HEK293 (cell line): Measurements from ENCODE around the gene ASB10.

Experiments
- CTCF ChIA-PET: fragments of 350-600 bp; formaldehyde crosslinking; extraction: SDS; loops from one replicate; lab custom pipeline; 2021; ENCODE audit warnings: antibody characterized with exemption; lab: Yijun Ruan, JAX
- POLR2A ChIA-PET: fragments of 300-600 bp; formaldehyde crosslinking; extraction: SDS; loops from one replicate; lab custom pipeline; 2020; ENCODE audit warnings: antibody characterized with exemption, inconsistent platforms; lab: Yijun Ruan, JAX
- H3K27ac ChIP-seq: fragments of 200-500 bp; sonication (Bioruptor generic); 2 replicates; pipeline ENCODE4 v1.5.1; 2014; ENCODE audit warnings: low read depth, low read length, control low read depth, inconsistent platforms; ENCODE audit errors: extremely low read depth
- H3K36me3 ChIP-seq, 2 experiments: fragments of 200-500 bp in 1 of 2; sonication (Bioruptor generic) in 1 of 2; 1 replicate in 1 of 2; 2 replicates in 1 of 2; pipeline ENCODE4 v1.5.1; 2014 to 2017; ENCODE audit warnings: inconsistent platforms in 2 of 2, low read length in 2 of 2; ENCODE audit not compliant: control insufficient read depth in 2 of 2, insufficient read depth in 1 of 2
- H3K4me1 ChIP-seq: fragments of 200-500 bp; sonication (Bioruptor generic); 2 replicates; pipeline ENCODE4 v1.5.1; 2014; ENCODE audit warnings: mild to moderate bottlenecking, low read length, inconsistent platforms; ENCODE audit not compliant: control insufficient read depth, insufficient read depth
- H3K4me3 ChIP-seq: 2 replicates; pipeline ENCODE4 v1.5.1; 2011; ENCODE audit warnings: low read depth, mild to moderate bottlenecking, control low read depth, low read length, moderate library complexity
- H3K9me3 ChIP-seq: fragments of 200-500 bp; sonication (Bioruptor generic); 2 replicates; pipeline ENCODE4 v1.5.1; 2014; ENCODE audit warnings: low read depth, low read length, inconsistent platforms; ENCODE audit not compliant: control insufficient read depth, insufficient read depth
- HOXD13 ChIP-seq: sonication (generic); formaldehyde crosslinking; IDR thresholded peaks from 2 replicates; pipeline ENCODE4 v1.8.0; 2022; ENCODE audit warnings: missing genetic modification reagents, borderline replicate concordance
- RBAK ChIP-seq: fragments of 450-650 bp; formaldehyde crosslinking; IDR thresholded peaks from 2 replicates; pipeline ENCODE4 v1.5.1; 2016; ENCODE audit warnings: missing biosample characterization, missing genetic modification characterization
- REPIN1 ChIP-seq: fragments of 450-650 bp; formaldehyde crosslinking; IDR thresholded peaks from 2 replicates; pipeline ENCODE4 v1.5.1; 2017; ENCODE audit warnings: missing biosample characterization, missing genetic modification characterization, low read depth
- ZBTB48 ChIP-seq: fragments of 450-650 bp; formaldehyde crosslinking; IDR thresholded peaks from 2 replicates; pipeline ENCODE4 v1.5.1; 2016; ENCODE audit warnings: missing biosample characterization, missing genetic modification characterization
- ZFHX2 ChIP-seq: fragments of 450-650 bp; formaldehyde crosslinking; conservative IDR thresholded peaks from 2 replicates; pipeline ENCODE4 v1.5.1; 2016; ENCODE audit warnings: missing biosample characterization, missing genetic modification characterization
- ZIC2 ChIP-seq: fragments of 450-650 bp; formaldehyde crosslinking; IDR thresholded peaks from 2 replicates; pipeline ENCODE4 v1.5.1; 2016; ENCODE audit warnings: missing biosample characterization, missing genetic modification characterization
- ZNF221 ChIP-seq: fragments of 450-650 bp; formaldehyde crosslinking; IDR thresholded peaks from 2 replicates; pipeline ENCODE4 v1.5.1; 2017; ENCODE audit warnings: missing biosample characterization, missing genetic modification characterization, borderline replicate concordance
- ZNF404 ChIP-seq: fragments of 450-650 bp; formaldehyde crosslinking; IDR thresholded peaks from 2 replicates; pipeline ENCODE4 v1.5.1; 2017; ENCODE audit warnings: missing biosample characterization, missing genetic modification characterization
- ZNF48 ChIP-seq: fragments of 450-650 bp; formaldehyde crosslinking; IDR thresholded peaks from 2 replicates; pipeline ENCODE4 v1.5.1; 2016; ENCODE audit warnings: missing biosample characterization, missing genetic modification characterization
- ZNF510 ChIP-seq: fragments of 450-650 bp; formaldehyde crosslinking; IDR thresholded peaks from 2 replicates; pipeline ENCODE4 v1.5.1; 2018; ENCODE audit warnings: mild to moderate bottlenecking, missing genetic modification characterization, missing biosample characterization; ENCODE audit not compliant: insufficient replicate concordance
- ZNF558 ChIP-seq: fragments of 450-650 bp; formaldehyde crosslinking; IDR thresholded peaks from 2 replicates; pipeline ENCODE4 v1.5.1; 2016; ENCODE audit warnings: missing biosample characterization, missing genetic modification characterization
- ZNF571 ChIP-seq: fragments of 450-650 bp; formaldehyde crosslinking; IDR thresholded peaks from 2 replicates; pipeline ENCODE4 v1.5.0; 2017; ENCODE audit warnings: missing biosample characterization, missing genetic modification characterization
- ZNF776 ChIP-seq: fragments of 450-650 bp; formaldehyde crosslinking; IDR thresholded peaks from 2 replicates; pipeline ENCODE4 v1.5.0; 2017; ENCODE audit warnings: missing biosample characterization, missing genetic modification characterization, borderline replicate concordance
- ZNF777 ChIP-seq: fragments of 450-650 bp; formaldehyde crosslinking; IDR thresholded peaks from 2 replicates; pipeline ENCODE4 v1.5.1; 2017; ENCODE audit warnings: missing biosample characterization, missing genetic modification characterization, borderline replicate concordance
- TF ChIP-seq, protein P1 (sequence below): fragments of 450-650 bp; formaldehyde crosslinking; IDR thresholded peaks from 2 replicates; pipeline ENCODE4 v1.5.1; 2016; ENCODE audit warnings: missing biosample characterization, missing genetic modification characterization
- TF ChIP-seq, protein P2 (sequence below): fragments of 450-650 bp; IDR thresholded peaks from 2 replicates; pipeline ENCODE4 v1.5.1; 2018; ENCODE audit warnings: missing biosample characterization, mild to moderate bottlenecking, missing genetic modification characterization
- TF ChIP-seq, protein P3 (sequence below): fragments of 450-650 bp; formaldehyde crosslinking; IDR thresholded peaks from 2 replicates; pipeline ENCODE4 v1.5.1; 2017; ENCODE audit warnings: missing biosample characterization, missing genetic modification characterization
- TF ChIP-seq, protein P4 (sequence below): fragments of 450-650 bp; formaldehyde crosslinking; IDR thresholded peaks from 2 replicates; pipeline ENCODE4 v1.5.1; 2016; ENCODE audit warnings: missing biosample characterization, missing genetic modification characterization
- TF ChIP-seq, protein P5 (sequence below): fragments of 450-650 bp; formaldehyde crosslinking; IDR thresholded peaks from 2 replicates; pipeline ENCODE4 v1.5.1; 2016; ENCODE audit warnings: missing biosample characterization, missing genetic modification characterization, low read depth
- TF ChIP-seq, protein P6 (sequence below): fragments of 450-650 bp; formaldehyde crosslinking; IDR thresholded peaks from 2 replicates; pipeline ENCODE4 v1.5.1; 2017; ENCODE audit warnings: missing biosample characterization, missing genetic modification characterization
- TF ChIP-seq, protein P7 (sequence below): fragments of 450-650 bp; formaldehyde crosslinking; conservative IDR thresholded peaks from 2 replicates; pipeline ENCODE4 v1.5.1; 2016; ENCODE audit warnings: low read depth, missing biosample characterization, missing genetic modification characterization

Gene ASB10

DNA sequence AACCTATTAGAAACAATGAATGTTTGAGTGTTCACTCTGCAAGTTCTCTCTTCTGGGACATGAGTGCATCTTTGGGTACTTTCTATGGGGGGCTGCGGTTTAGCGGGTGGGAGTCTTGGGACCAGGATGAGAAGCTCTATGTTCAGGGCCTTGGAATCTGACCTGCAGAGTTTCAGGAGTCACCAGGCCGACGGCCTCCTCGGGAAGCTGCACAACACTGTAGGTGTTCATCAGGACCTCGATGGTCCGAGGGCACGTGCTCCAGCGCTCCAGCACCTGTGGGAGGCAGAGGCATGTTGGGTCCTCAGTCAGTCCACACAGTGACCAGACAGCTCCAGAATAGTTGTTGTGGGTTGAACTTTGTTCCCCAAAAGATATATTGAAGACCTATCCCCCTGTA, 10.6 kb downstream of the ASB10 start (continued):
- TF ChIP-seq ZIC2 (tag by site-specific recombination), result no peak
- TF ChIP-seq, protein P1, sequence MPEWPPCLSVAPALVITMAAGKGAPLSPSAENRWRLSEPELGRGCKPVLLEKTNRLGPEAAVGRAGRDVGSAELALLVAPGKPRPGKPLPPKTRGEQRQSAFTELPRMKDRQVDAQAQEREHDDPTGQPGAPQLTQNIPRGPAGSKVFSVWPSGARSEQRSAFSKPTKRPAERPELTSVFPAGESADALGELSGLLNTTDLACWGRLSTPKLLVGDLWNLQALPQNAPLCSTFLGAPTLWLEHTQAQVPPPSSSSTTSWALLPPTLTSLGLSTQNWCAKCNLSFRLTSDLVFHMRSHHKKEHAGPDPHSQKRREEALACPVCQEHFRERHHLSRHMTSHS (tag by site-specific recombination), result no peak
- TF ChIP-seq, protein P2, sequence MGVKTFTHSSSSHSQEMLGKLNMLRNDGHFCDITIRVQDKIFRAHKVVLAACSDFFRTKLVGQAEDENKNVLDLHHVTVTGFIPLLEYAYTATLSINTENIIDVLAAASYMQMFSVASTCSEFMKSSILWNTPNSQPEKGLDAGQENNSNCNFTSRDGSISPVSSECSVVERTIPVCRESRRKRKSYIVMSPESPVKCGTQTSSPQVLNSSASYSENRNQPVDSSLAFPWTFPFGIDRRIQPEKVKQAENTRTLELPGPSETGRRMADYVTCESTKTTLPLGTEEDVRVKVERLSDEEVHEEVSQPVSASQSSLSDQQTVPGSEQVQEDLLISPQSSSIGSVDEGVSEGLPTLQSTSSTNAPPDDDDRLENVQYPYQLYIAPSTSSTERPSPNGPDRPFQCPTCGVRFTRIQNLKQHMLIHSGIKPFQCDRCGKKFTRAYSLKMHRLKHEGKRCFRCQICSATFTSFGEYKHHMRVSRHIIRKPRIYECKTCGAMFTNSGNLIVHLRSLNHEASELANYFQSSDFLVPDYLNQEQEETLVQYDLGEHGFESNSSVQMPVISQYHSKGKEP (tag by site-specific recombination), result no peak

DNA sequence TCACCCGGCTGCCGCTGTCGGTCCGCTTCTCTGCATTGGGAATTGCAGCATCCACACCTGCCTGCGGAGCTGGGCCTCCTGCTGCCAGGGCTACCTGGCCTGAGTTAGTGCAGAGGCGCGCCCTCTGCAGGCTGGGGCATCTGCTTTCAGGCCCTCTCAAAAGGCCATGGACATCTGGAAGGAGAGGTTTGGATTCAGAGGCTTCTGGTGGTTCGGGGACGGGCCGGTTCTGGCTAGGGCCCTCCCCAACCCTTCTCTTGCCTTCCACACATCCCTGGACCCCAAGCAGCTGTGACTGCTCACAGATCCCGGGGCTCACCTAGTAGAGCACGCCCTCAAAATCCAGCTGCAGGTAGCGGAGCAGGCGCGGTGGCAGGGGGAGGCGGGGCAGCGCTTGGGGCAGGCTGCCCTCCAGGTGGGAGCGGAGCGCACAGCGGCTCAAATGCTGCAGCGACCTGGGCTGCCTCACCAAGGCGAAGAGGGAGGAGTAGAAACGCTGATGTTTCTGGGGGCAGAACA, 11.2 kb downstream of the ASB10 start:
- CTCF ChIA-PET, result interaction anchor here (0.6 to 3.2 kb wide), 7 partner anchors 10 to 187 kb away, joined by 3 to 15 read pairs (median 4); partner anchors contain the start of gene ABCF2
- H3K36me3 ChIP-seq, result no peaks in the 10 kb centered on the region
- H3K9me3 ChIP-seq, result no peaks in the 10 kb centered on the region
- POLR2A ChIA-PET, result no interaction called here
- H3K27ac ChIP-seq, result no peak overlapping the region
- no peaks in the 10 kb centered on the region for H3K4me1 ChIP-seq
- H3K4me3 ChIP-seq, result no peak overlapping the region
- no peak for TF ChIP-seq RBAK
- TF ChIP-seq, protein P3, sequence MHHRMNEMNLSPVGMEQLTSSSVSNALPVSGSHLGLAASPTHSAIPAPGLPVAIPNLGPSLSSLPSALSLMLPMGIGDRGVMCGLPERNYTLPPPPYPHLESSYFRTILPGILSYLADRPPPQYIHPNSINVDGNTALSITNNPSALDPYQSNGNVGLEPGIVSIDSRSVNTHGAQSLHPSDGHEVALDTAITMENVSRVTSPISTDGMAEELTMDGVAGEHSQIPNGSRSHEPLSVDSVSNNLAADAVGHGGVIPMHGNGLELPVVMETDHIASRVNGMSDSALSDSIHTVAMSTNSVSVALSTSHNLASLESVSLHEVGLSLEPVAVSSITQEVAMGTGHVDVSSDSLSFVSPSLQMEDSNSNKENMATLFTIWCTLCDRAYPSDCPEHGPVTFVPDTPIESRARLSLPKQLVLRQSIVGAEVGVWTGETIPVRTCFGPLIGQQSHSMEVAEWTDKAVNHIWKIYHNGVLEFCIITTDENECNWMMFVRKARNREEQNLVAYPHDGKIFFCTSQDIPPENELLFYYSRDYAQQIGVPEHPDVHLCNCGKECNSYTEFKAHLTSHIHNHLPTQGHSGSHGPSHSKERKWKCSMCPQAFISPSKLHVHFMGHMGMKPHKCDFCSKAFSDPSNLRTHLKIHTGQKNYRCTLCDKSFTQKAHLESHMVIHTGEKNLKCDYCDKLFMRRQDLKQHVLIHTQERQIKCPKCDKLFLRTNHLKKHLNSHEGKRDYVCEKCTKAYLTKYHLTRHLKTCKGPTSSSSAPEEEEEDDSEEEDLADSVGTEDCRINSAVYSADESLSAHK (tag by site-specific recombination), result no peak
- TF ChIP-seq ZIC2 (tag by site-specific recombination), result no peak
- TF ChIP-seq HOXD13 (CRISPR knock-in tag), result no peak
- TF ChIP-seq, protein P4, sequence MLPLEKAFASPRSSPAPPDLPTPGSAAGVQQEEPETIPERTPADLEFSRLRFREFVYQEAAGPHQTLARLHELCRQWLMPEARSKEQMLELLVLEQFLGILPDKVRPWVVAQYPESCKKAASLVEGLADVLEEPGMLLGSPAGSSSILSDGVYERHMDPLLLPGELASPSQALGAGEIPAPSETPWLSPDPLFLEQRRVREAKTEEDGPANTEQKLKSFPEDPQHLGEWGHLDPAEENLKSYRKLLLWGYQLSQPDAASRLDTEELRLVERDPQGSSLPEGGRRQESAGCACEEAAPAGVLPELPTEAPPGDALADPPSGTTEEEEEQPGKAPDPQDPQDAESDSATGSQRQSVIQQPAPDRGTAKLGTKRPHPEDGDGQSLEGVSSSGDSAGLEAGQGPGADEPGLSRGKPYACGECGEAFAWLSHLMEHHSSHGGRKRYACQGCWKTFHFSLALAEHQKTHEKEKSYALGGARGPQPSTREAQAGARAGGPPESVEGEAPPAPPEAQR (tag by site-specific recombination), result no peak
- no peak for TF ChIP-seq ZNF221 (tag by site-specific recombination)
- no peak for TF ChIP-seq ZNF777 (tag by site-specific recombination)
- no peak for TF ChIP-seq ZNF404 (tag by site-specific recombination)
- no peak for TF ChIP-seq ZNF571 (tag by site-specific recombination)
- TF ChIP-seq, protein P5, sequence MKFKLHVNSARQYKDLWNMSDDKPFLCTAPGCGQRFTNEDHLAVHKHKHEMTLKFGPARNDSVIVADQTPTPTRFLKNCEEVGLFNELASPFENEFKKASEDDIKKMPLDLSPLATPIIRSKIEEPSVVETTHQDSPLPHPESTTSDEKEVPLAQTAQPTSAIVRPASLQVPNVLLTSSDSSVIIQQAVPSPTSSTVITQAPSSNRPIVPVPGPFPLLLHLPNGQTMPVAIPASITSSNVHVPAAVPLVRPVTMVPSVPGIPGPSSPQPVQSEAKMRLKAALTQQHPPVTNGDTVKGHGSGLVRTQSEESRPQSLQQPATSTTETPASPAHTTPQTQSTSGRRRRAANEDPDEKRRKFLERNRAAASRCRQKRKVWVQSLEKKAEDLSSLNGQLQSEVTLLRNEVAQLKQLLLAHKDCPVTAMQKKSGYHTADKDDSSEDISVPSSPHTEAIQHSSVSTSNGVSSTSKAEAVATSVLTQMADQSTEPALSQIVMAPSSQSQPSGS (tag by site-specific recombination), result no peak
- no peak for TF ChIP-seq ZNF48
- TF ChIP-seq REPIN1, result no peak
- TF ChIP-seq ZNF510 (tag by site-specific recombination), result no peak
- TF ChIP-seq ZNF776 (tag by site-specific recombination), result no peak
- no peak for TF ChIP-seq ZBTB48 (tag by site-specific recombination)
- TF ChIP-seq, protein P6, sequence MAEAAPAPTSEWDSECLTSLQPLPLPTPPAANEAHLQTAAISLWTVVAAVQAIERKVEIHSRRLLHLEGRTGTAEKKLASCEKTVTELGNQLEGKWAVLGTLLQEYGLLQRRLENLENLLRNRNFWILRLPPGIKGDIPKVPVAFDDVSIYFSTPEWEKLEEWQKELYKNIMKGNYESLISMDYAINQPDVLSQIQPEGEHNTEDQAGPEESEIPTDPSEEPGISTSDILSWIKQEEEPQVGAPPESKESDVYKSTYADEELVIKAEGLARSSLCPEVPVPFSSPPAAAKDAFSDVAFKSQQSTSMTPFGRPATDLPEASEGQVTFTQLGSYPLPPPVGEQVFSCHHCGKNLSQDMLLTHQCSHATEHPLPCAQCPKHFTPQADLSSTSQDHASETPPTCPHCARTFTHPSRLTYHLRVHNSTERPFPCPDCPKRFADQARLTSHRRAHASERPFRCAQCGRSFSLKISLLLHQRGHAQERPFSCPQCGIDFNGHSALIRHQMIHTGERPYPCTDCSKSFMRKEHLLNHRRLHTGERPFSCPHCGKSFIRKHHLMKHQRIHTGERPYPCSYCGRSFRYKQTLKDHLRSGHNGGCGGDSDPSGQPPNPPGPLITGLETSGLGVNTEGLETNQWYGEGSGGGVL (tag by site-specific recombination), result no peak
- no peak for TF ChIP-seq ZNF558 (tag by site-specific recombination)
- TF ChIP-seq ZFHX2 (tag by site-specific recombination), result no peak
- TF ChIP-seq, protein P7, sequence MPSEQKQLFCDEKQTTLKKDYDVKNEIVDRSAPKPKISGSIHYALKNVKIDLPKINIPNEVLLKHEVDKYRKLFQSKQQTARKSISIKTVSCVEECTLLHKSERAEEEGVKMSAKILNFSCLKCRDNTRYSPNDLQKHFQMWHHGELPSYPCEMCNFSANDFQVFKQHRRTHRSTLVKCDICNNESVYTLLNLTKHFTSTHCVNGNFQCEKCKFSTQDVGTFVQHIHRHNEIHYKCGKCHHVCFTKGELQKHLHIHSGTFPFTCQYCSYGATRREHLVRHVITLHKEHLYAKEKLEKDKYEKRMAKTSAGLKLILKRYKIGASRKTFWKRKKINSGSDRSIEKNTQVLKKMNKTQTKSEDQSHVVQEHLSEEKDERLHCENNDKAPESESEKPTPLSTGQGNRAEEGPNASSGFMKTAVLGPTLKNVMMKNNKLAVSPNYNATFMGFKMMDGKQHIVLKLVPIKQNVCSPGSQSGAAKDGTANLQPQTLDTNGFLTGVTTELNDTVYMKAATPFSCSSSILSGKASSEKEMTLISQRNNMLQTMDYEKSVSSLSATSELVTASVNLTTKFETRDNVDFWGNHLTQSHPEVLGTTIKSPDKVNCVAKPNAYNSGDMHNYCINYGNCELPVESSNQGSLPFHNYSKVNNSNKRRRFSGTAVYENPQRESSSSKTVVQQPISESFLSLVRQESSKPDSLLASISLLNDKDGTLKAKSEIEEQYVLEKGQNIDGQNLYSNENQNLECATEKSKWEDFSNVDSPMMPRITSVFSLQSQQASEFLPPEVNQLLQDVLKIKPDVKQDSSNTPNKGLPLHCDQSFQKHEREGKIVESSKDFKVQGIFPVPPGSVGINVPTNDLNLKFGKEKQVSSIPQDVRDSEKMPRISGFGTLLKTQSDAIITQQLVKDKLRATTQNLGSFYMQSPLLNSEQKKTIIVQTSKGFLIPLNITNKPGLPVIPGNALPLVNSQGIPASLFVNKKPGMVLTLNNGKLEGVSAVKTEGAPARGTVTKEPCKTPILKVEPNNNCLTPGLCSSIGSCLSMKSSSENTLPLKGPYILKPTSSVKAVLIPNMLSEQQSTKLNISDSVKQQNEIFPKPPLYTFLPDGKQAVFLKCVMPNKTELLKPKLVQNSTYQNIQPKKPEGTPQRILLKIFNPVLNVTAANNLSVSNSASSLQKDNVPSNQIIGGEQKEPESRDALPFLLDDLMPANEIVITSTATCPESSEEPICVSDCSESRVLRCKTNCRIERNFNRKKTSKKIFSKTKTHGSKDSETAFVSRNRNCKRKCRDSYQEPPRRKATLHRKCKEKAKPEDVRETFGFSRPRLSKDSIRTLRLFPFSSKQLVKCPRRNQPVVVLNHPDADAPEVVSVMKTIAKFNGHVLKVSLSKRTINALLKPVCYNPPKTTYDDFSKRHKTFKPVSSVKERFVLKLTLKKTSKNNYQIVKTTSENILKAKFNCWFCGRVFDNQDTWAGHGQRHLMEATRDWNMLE (tag by site-specific recombination), result no peak
